SKM-1 treated with dmso at 0.1 percent for 144 hours (cell line): ENCODE data around the gene BTBD1.
"Not testable (repeated sequence)": the region's sequence is repeated elsewhere in the genome, so short reads cannot be mapped to it uniquely, and the experiment has no call there.

Experiments used
- DNase-seq: peaks from one replicate; lab custom pipeline; 2025; ENCODE audit not compliant: unreplicated experiment; lab: John Stamatoyannopoulos, UW

The BTBD1 gene

GRCh38 chr15:83098079-83098478 is 31.0 kb upstream of the BTBD1 start:
- no peak for DNase-seq

GRCh38 chr15:83094583-83094982 is 27.5 kb upstream of the BTBD1 start:
- DNase-seq, result no peak

- peak; percentile 85 for DNase-seq
These were observed 25.4 kb upstream of the BTBD1 start for GRCh38 chr15:83092309-83092976.

- not testable (repeated sequence) for DNase-seq
These were observed 24.9 kb upstream of the BTBD1 start for GRCh38 chr15:83091965-83092308.

- DNase-seq, result no peak
These were observed 23.4 kb upstream of the BTBD1 start for GRCh38 chr15:83090465-83090864.

GRCh38 chr15:83088876-83089275 is 21.8 kb upstream of the BTBD1 start:
- DNase-seq, result no peak

GRCh38 chr15:83087576-83087975 is 20.5 kb upstream of the BTBD1 start:
- DNase-seq, result no peak

GRCh38 chr15:83085864-83086552 is 19.0 kb upstream of the BTBD1 start:
- not testable (repeated sequence) for DNase-seq

- DNase-seq, result not testable (repeated sequence)
These were observed 18.4 kb upstream of the BTBD1 start for GRCh38 chr15:83085461-83085860.

GRCh38 chr15:83082730-83083386 is 15.8 kb upstream of the BTBD1 start:
- DNase-seq, result no peak

GRCh38 chr15:83081256-83082014 is 14.4 kb upstream of the BTBD1 start:
- no peak for DNase-seq

GRCh38 chr15:83078712-83079111 is 11.7 kb upstream of the BTBD1 start:
- DNase-seq, result no peak

- no peak for DNase-seq
These were observed 10.6 kb upstream of the BTBD1 start for GRCh38 chr15:83077491-83078230.

- not testable (repeated sequence) for DNase-seq
These were observed 2.2 kb upstream of the BTBD1 start for GRCh38 chr15:83069211-83069642.

GRCh38 chr15:83068054-83068453 is 1.0 kb upstream of the BTBD1 start:
- DNase-seq, result no peak

- no peak for DNase-seq
These were observed 548 bp upstream of the BTBD1 start for GRCh38 chr15:83067638-83067962.

- DNase-seq, result no peak
These were observed 868 bp downstream of the BTBD1 start for GRCh38 chr15:83066034-83066733.

GRCh38 chr15:83065431-83065830 is 1.6 kb downstream of the BTBD1 start:
- DNase-seq, result no peak

- DNase-seq, result no peak
These were observed 2.2 kb downstream of the BTBD1 start for GRCh38 chr15:83064859-83065258.

GRCh38 chr15:83063551-83063950 is 3.5 kb downstream of the BTBD1 start:
- no peak for DNase-seq
